Esophagus squamous epithelium (tissue), 5 donors: ENCODE measurements around the gene CLDN18. TPM values are rescaled to one million over a fixed set of nuclear protein-coding genes. Genes with fewer than 3 reads are reported as not detected.

ENCODE experiments used
- DNase-seq: peaks from one replicate; lab custom pipeline; 2025; lab: John Stamatoyannopoulos, UW
- H3K27ac ChIP-seq, 4 donors: fragments of 200-600 bp; sonication (generic); one replicate each; pipeline ENCODE4 v1.5.1; 2016 to 2019; ENCODE audit warnings: mild to moderate bottlenecking in 1 of 4
- H3K27me3 ChIP-seq, 4 donors: fragments of 200-600 bp; sonication (generic); 1 replicate in 3 of 4; 2 replicates in 1 of 4; pipeline versions ENCODE4 v1.5.1 to v1.6.0; 2017 to 2021; ENCODE audit warnings: antibody characterized with exemption in 1 of 4
- H3K36me3 ChIP-seq, 3 donors: fragments of 200-600 bp; sonication (generic); one replicate each; pipeline ENCODE4 v1.5.1; 2016 to 2019
- H3K4me1 ChIP-seq, 3 donors: fragments of 200-600 bp; sonication (generic); one replicate each; pipeline ENCODE4 v1.5.1; 2017 to 2019
- H3K4me3 ChIP-seq, 4 donors: fragments of 200-600 bp; sonication (generic); 1 replicate in 3 of 4; 2 replicates in 1 of 4; pipeline ENCODE4 v1.5.1; 2016 to 2019; ENCODE audit warnings: mild to moderate bottlenecking in 2 of 4, moderate library complexity in 1 of 4
- H3K9me3 ChIP-seq, 3 donors: fragments of 200-600 bp; sonication (generic); one replicate each; pipeline ENCODE4 v1.5.1; 2016 to 2019
- POLR2A ChIP-seq, 4 donors: fragments of 450-650 bp; IDR thresholded peaks; one replicate each; pipeline ENCODE4 v1.6.1; 2017; ENCODE audit warnings: antibody characterized with exemption in 4 of 4, mild to moderate bottlenecking in 4 of 4, moderate library complexity in 3 of 4
- WGBS, 2 donors: methylation state at CpG; one replicate each; pipeline ENCODE4 v1.1.5; 2018; 5-methylcytosine and 5-hydroxymethylcytosine counted together
- intact Hi-C: fragments of 100-400 bp; cut with DNase I; formaldehyde crosslinking; loops from one replicate; pipeline ENCODE4 v1.15.0; 2022
- total RNA-seq, 4 donors: library from RNA; depleted of rRNA; stranded (reverse); fragments of >200 nt; gene quantifications; one replicate each; pipeline ENCODE4 v1.1.0, GENCODE V29; 2016
- TF ChIP-seq, protein P1 (sequence below), 6 experiments: fragments of 450-650 bp in 4 of 6; fragments of 200-600 bp in 2 of 6; sonication (generic) in 2 of 6; IDR thresholded peaks; one replicate each; pipeline ENCODE4 v1.5.1; 2016 to 2019; ENCODE audit warnings: antibody characterized with exemption in 6 of 6, mild to moderate bottlenecking in 4 of 6, moderate library complexity in 4 of 6
- donor health status: DM: yes; HTN: yes; CAD: no.

The CLDN18 gene
- total RNA-seq, 4 donors from 2014 or later: 0.38 TPM; not detected in 3

- H3K4me3 ChIP-seq: no peak overlapping the region
- intact Hi-C loops: loop anchor here (5.0 kb wide), 1 partner anchor 49 kb away; the partner anchor contains the start of gene DZIP1L
- TF ChIP-seq, protein P1, sequence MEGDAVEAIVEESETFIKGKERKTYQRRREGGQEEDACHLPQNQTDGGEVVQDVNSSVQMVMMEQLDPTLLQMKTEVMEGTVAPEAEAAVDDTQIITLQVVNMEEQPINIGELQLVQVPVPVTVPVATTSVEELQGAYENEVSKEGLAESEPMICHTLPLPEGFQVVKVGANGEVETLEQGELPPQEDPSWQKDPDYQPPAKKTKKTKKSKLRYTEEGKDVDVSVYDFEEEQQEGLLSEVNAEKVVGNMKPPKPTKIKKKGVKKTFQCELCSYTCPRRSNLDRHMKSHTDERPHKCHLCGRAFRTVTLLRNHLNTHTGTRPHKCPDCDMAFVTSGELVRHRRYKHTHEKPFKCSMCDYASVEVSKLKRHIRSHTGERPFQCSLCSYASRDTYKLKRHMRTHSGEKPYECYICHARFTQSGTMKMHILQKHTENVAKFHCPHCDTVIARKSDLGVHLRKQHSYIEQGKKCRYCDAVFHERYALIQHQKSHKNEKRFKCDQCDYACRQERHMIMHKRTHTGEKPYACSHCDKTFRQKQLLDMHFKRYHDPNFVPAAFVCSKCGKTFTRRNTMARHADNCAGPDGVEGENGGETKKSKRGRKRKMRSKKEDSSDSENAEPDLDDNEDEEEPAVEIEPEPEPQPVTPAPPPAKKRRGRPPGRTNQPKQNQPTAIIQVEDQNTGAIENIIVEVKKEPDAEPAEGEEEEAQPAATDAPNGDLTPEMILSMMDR (IDR thresholded peaks at IDR 0.05): peak; percentile 78 to 98 (median 96)
- TF ChIP-seq POLR2A (IDR thresholded peaks at IDR 0.05): no peak
- 35 to 36% methylated on average over 9 of the region's 14 CpGs for WGBS, 2 donors
- H3K27ac ChIP-seq: no peak overlapping the region
- no peaks in the 10 kb centered on the region for H3K27me3 ChIP-seq
- H3K4me1 ChIP-seq: no peaks in the 10 kb centered on the region
- H3K9me3 ChIP-seq: no peaks in the 10 kb centered on the region
- peak; percentile 10 for DNase-seq
- peaks cover 0 to 91% (median 0%) of the 10 kb centered on the region in 3 donors for H3K36me3 ChIP-seq
These were observed 58.7 kb downstream of the CLDN18 start for GRCh38 chr3:138068579-138069174.

GRCh38 chr3:138070006-138070405, 60.0 kb downstream of the CLDN18 start:
- Histone ChIP-seq H3K4me1 (no peaks in the 10 kb centered on the region), H3K36me3 (peaks cover 0 to 87% (median 0%) of the 10 kb centered on the region in 3 donors), H3K9me3 (no peaks in the 10 kb centered on the region), H3K27me3 (no peaks in the 10 kb centered on the region), H3K27ac (no peak overlapping the region), H3K4me3 (no peak overlapping the region)
- TF ChIP-seq, protein P1 (IDR thresholded peaks at IDR 0.05): no peak
- no peak for TF ChIP-seq POLR2A (IDR thresholded peaks at IDR 0.05)
- 61 to 63% methylated on average over 4 of the region's 4 CpGs for WGBS, 2 donors
- intact Hi-C loops: no loop called here
- no peak for DNase-seq

DNA sequence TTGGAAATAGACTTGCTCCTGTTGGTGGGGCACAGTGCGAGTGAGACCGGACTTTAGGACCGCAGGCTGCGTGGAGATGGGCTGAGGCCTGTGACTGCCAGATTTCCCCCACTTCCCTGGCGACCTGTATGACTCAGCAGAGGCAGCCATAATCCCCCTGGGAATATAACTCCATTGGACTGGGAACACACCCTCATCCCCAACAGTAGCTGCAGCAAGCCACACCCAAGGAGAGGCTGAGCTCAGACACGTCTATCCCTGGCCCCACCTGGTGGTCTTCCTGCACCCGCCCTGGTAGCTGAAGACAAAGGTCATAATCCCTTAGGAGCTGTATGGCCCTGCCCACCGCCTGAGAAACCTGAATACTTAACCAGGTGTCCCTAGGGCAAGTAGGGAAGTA, 62.8 kb downstream of the CLDN18 start:
- intact Hi-C loops: no loop called here
- peaks cover 0 to 86% (median 0%) of the 10 kb centered on the region in 3 donors for H3K36me3 ChIP-seq
- no peak overlapping the region for H3K4me3 ChIP-seq
- H3K4me1 ChIP-seq: no peaks in the 10 kb centered on the region
- DNase-seq: no peak
- H3K27ac ChIP-seq: no peak overlapping the region
- H3K9me3 ChIP-seq: no peaks in the 10 kb centered on the region
- no peak for TF ChIP-seq POLR2A (IDR thresholded peaks at IDR 0.05)
- TF ChIP-seq, protein P1 (IDR thresholded peaks at IDR 0.05): no peak
- 70 to 86% methylated on average over 3 to 7 of the region's 8 CpGs for WGBS, 2 donors
- H3K27me3 ChIP-seq: no peaks in the 10 kb centered on the region

GRCh38 chr3:138078096-138078495, 68.1 kb downstream of the CLDN18 start:
- no peak for DNase-seq
- Histone ChIP-seq H3K36me3 (peaks cover 0 to 81% (median 0%) of the 10 kb centered on the region in 3 donors), H3K9me3 (no peaks in the 10 kb centered on the region), H3K27ac (no peak overlapping the region), H3K27me3 (no peaks in the 10 kb centered on the region), H3K4me1 (peaks cover 5 to 6% (median 6%) of the 10 kb centered on the region in 3 donors), H3K4me3 (no peak overlapping the region)
- TF ChIP-seq, protein P1 (IDR thresholded peaks at IDR 0.05): no peak
- no peak for TF ChIP-seq POLR2A (IDR thresholded peaks at IDR 0.05)
- 82 to 86% methylated on average over 3 to 4 of the region's 4 CpGs for WGBS, 2 donors
- intact Hi-C loops: no loop called here

DNA sequence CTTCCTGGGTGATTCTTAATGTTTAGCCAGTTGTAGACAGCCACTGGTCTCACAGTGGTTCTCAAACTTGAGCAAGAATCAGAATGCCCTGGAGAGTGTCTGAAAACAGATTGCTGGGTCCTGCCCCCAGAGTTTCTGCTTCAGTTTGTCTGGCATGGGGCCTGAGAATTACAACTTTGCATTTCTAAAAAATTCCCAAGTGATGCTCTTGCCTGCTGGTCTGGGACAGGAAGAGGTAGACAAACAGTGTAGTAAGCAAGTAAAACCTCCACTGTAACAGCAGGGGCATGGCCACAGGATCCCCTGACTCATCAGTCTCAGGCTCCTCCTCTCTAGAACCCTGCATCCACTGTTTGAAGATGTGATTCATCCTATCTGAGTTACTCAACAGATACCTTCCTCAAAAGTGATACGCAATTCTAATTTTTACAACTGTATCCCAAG, 69.0 kb downstream of the CLDN18 start:
- Histone ChIP-seq H3K4me1 (peaks cover 5 to 6% (median 6%) of the 10 kb centered on the region in 3 donors), H3K36me3 (peaks cover 0 to 81% (median 0%) of the 10 kb centered on the region in 3 donors), H3K27me3 (no peaks in the 10 kb centered on the region), H3K9me3 (no peaks in the 10 kb centered on the region), H3K27ac (no peak overlapping the region), H3K4me3 (no peak overlapping the region)
- intact Hi-C loops: no loop called here
- no peak for TF ChIP-seq POLR2A (IDR thresholded peaks at IDR 0.05)
- TF ChIP-seq, protein P1 (IDR thresholded peaks at IDR 0.05): no peak
- 0% methylated on average over 1 of the region's 1 CpG for WGBS, 2 donors
- no peak for DNase-seq
